ENCODE data around the gene ACTRT2.

The ACTRT2 gene

GRCh38 chr1:3063379-3064295 lies 42.4 kb downstream of the ACTRT2 start:
- peaks cover 86% of the 10 kb centered on the region for H3K27me3 ChIP-seq (ENCODE audit: insufficient read depth, low read length)

GRCh38 chr1:3064296-3064850 lies 43.1 kb downstream of the ACTRT2 start:
- Histone ChIP-seq H3K9ac (ENCODE audit: low read depth, low read length) (no peak overlapping the region), H3K27me3 (ENCODE audit: insufficient read depth, low read length) (peaks cover 87% of the 10 kb centered on the region), H3K27ac (ENCODE audit: low read depth, low read length) (no peak overlapping the region), H3K4me1 (ENCODE audit: insufficient read depth, low read length) (peaks cover 7% of the 10 kb centered on the region; the same call in 1 of the 2 replicates), H3K4me3 (ENCODE audit: low read length) (no peak overlapping the region; the same call in 1 of the 2 replicates), H3K9me3 (ENCODE audit: insufficient read depth, low read depth, low read length) (no peaks in the 10 kb centered on the region), H3K36me3 (ENCODE audit: insufficient read depth, low read length) (no peaks in the 10 kb centered on the region)
- 76% methylated on average over 17 of the region's 17 CpGs for whole genome bisulfite sequencing

More at GRCh38 chr1:3063379-3064295, 42.4 kb downstream of the ACTRT2 start:
- peaks cover 7% of the 10 kb centered on the region; the same call in 1 of the 2 replicates for H3K4me1 ChIP-seq (ENCODE audit: insufficient read depth, low read length)
- no peaks in the 10 kb centered on the region for H3K9me3 ChIP-seq (ENCODE audit: insufficient read depth, low read depth, low read length)
- H3K4me3 ChIP-seq (ENCODE audit: low read length): peak overlapping the region; percentile 51
- H3K9ac ChIP-seq (ENCODE audit: low read depth, low read length): no peak overlapping the region
- WGBS: 5% methylated on average over 91 of the region's 91 CpGs
- no peaks in the 10 kb centered on the region for H3K36me3 ChIP-seq (ENCODE audit: insufficient read depth, low read length)
- no peak overlapping the region for H3K27ac ChIP-seq (ENCODE audit: low read depth, low read length)

- Histone ChIP-seq H3K36me3 (ENCODE audit: insufficient read depth, low read length) (no peaks in the 10 kb centered on the region), H3K4me1 (ENCODE audit: insufficient read depth, low read length) (peaks cover 7% of the 10 kb centered on the region; the same call in 1 of the 2 replicates), H3K27me3 (ENCODE audit: insufficient read depth, low read length) (peaks cover 92% of the 10 kb centered on the region), H3K9ac (ENCODE audit: low read depth, low read length) (no peak overlapping the region), H3K27ac (ENCODE audit: low read depth, low read length) (no peak overlapping the region), H3K4me3 (ENCODE audit: low read length) (no peak overlapping the region), H3K9me3 (ENCODE audit: insufficient read depth, low read depth, low read length) (no peaks in the 10 kb centered on the region)
- WGBS: 81% methylated on average over 9 of the region's 9 CpGs
Observed at GRCh38 chr1:3064901-3065300, 43.6 kb downstream of the ACTRT2 start.

- Histone ChIP-seq H3K4me1 (ENCODE audit: insufficient read depth, low read length) (peaks cover 7% of the 10 kb centered on the region; the same call in 1 of the 2 replicates), H3K27ac (ENCODE audit: low read depth, low read length) (no peak overlapping the region), H3K27me3 (ENCODE audit: insufficient read depth, low read length) (peaks cover 95% of the 10 kb centered on the region), H3K9me3 (ENCODE audit: insufficient read depth, low read depth, low read length) (no peaks in the 10 kb centered on the region), H3K36me3 (ENCODE audit: insufficient read depth, low read length) (no peaks in the 10 kb centered on the region), H3K9ac (ENCODE audit: low read depth, low read length) (no peak overlapping the region), H3K4me3 (ENCODE audit: low read length) (no peak overlapping the region)
- WGBS: 76% methylated on average over 8 of the region's 8 CpGs
Observed at GRCh38 chr1:3065396-3065795, 44.1 kb downstream of the ACTRT2 start.

- Histone ChIP-seq H3K4me1 (ENCODE audit: insufficient read depth, low read length) (peaks cover 7% of the 10 kb centered on the region; the same call in 1 of the 2 replicates), H3K9me3 (ENCODE audit: insufficient read depth, low read depth, low read length) (no peaks in the 10 kb centered on the region), H3K36me3 (ENCODE audit: insufficient read depth, low read length) (no peaks in the 10 kb centered on the region), H3K27me3 (ENCODE audit: insufficient read depth, low read length) (peaks cover 95% of the 10 kb centered on the region), H3K9ac (ENCODE audit: low read depth, low read length) (no peak overlapping the region), H3K27ac (ENCODE audit: low read depth, low read length) (no peak overlapping the region), H3K4me3 (ENCODE audit: low read length) (no peak overlapping the region)
- 80% methylated on average over 7 of the region's 7 CpGs for WGBS
Observed at GRCh38 chr1:3065797-3066196, 44.5 kb downstream of the ACTRT2 start.

GRCh38 chr1:3066250-3066711 lies 45.0 kb downstream of the ACTRT2 start:
- Histone ChIP-seq H3K27ac (ENCODE audit: low read depth, low read length) (no peak overlapping the region), H3K27me3 (ENCODE audit: insufficient read depth, low read length) (peaks cover 95% of the 10 kb centered on the region), H3K36me3 (ENCODE audit: insufficient read depth, low read length) (no peaks in the 10 kb centered on the region), H3K4me1 (ENCODE audit: insufficient read depth, low read length) (peaks cover 9% of the 10 kb centered on the region; the same call in 1 of the 2 replicates), H3K9me3 (ENCODE audit: insufficient read depth, low read depth, low read length) (no peaks in the 10 kb centered on the region), H3K9ac (ENCODE audit: low read depth, low read length) (no peak overlapping the region), H3K4me3 (ENCODE audit: low read length) (no peak overlapping the region)
- WGBS: 57% methylated on average over 11 of the region's 11 CpGs

- Histone ChIP-seq H3K9me3 (ENCODE audit: insufficient read depth, low read depth, low read length) (no peaks in the 10 kb centered on the region), H3K9ac (ENCODE audit: low read depth, low read length) (no peak overlapping the region)
Observed at GRCh38 chr1:3066826-3067225, 45.6 kb downstream of the ACTRT2 start.

GRCh38 chr1:3067301-3067670 lies 46.0 kb downstream of the ACTRT2 start:
- Histone ChIP-seq H3K9ac (ENCODE audit: low read depth, low read length) (no peak overlapping the region), H3K9me3 (ENCODE audit: insufficient read depth, low read depth, low read length) (no peaks in the 10 kb centered on the region), H3K4me3 (ENCODE audit: low read length) (peak overlapping the region; percentile 34), H3K27ac (ENCODE audit: low read depth, low read length) (no peak overlapping the region), H3K4me1 (ENCODE audit: insufficient read depth, low read length) (peaks cover 12% of the 10 kb centered on the region; the same call in 1 of the 2 replicates), H3K36me3 (ENCODE audit: insufficient read depth, low read length) (no peaks in the 10 kb centered on the region), H3K27me3 (ENCODE audit: insufficient read depth, low read length) (peaks cover 95% of the 10 kb centered on the region)
- 24% methylated on average over 29 of the region's 29 CpGs for WGBS

More at GRCh38 chr1:3066826-3067225, 45.6 kb downstream of the ACTRT2 start:
- H3K27me3 ChIP-seq (ENCODE audit: insufficient read depth, low read length): peaks cover 95% of the 10 kb centered on the region
- H3K4me1 ChIP-seq (ENCODE audit: insufficient read depth, low read length): peaks cover 14% of the 10 kb centered on the region; the same call in 1 of the 2 replicates
- no peak overlapping the region; the same call in 1 of the 2 replicates for H3K4me3 ChIP-seq (ENCODE audit: low read length)
- no peak overlapping the region for H3K27ac ChIP-seq (ENCODE audit: low read depth, low read length)
- no peaks in the 10 kb centered on the region for H3K36me3 ChIP-seq (ENCODE audit: insufficient read depth, low read length)
- 72% methylated on average over 10 of the region's 10 CpGs for WGBS

- Histone ChIP-seq H3K9me3 (ENCODE audit: insufficient read depth, low read depth, low read length) (no peaks in the 10 kb centered on the region), H3K27me3 (ENCODE audit: insufficient read depth, low read length) (peaks cover 95% of the 10 kb centered on the region), H3K4me3 (ENCODE audit: low read length) (peak overlapping the region; percentile 34), H3K36me3 (ENCODE audit: insufficient read depth, low read length) (no peaks in the 10 kb centered on the region), H3K27ac (ENCODE audit: low read depth, low read length) (no peak overlapping the region), H3K9ac (ENCODE audit: low read depth, low read length) (peak overlapping the region; percentile 19; the same call in 1 of the 2 replicates), H3K4me1 (ENCODE audit: insufficient read depth, low read length) (peaks cover 11% of the 10 kb centered on the region; the same call in 1 of the 2 replicates)
- WGBS: 4% methylated on average over 93 of the region's 97 CpGs
Observed at GRCh38 chr1:3067671-3068563, 46.6 kb downstream of the ACTRT2 start.

- H3K9me3 ChIP-seq (ENCODE audit: insufficient read depth, low read depth, low read length): no peaks in the 10 kb centered on the region
- peaks cover 11% of the 10 kb centered on the region; the same call in 1 of the 2 replicates for H3K4me1 ChIP-seq (ENCODE audit: insufficient read depth, low read length)
- peak within 1 kb of the TSS; percentile 50 for H3K4me3 ChIP-seq (ENCODE audit: low read length)
- peaks cover 95% of the 10 kb centered on the region for H3K27me3 ChIP-seq (ENCODE audit: insufficient read depth, low read length)
- 2% methylated on average over 106 of the region's 106 CpGs for WGBS
- H3K9ac ChIP-seq (ENCODE audit: low read depth, low read length): peak within 1 kb of the TSS; percentile 19; the same call in 1 of the 2 replicates
- no peaks in the 10 kb centered on the region for H3K36me3 ChIP-seq (ENCODE audit: insufficient read depth, low read length)
- no peak within 1 kb of the TSS for H3K27ac ChIP-seq (ENCODE audit: low read depth, low read length)
Observed at GRCh38 chr1:3068564-3069431, 47.5 kb downstream of the ACTRT2 start, which contains the start of gene PRDM16. TSS of gene PRDM16 (plus strand) at chr1:3069203. CDS start at chr1:3069260, 57 bp downstream.

Data from HUES64 (cell line).